GM21360 (cell line): ENCODE results near the gene SGTB.
"Not testable (repeated sequence)": the region's sequence is repeated elsewhere in the genome, so short reads cannot be mapped to it uniquely, and the experiment has no call there.

Experiments
- ATAC-seq: cut with Tn5 transposase; IDR thresholded peaks from one replicate; pipeline ENCODE4 v1.9.1; 2021; ENCODE audit warnings: mild to moderate bottlenecking, moderate library complexity; ENCODE audit not compliant: unreplicated experiment

Gene SGTB

GRCh38 chr5:65734921-65735320, 13.0 kb upstream of the SGTB start:
- no peak for ATAC-seq

- ATAC-seq, result not testable (repeated sequence)
Observed at GRCh38 chr5:65734196-65734775, 12.4 kb upstream of the SGTB start.

- not testable (repeated sequence) for ATAC-seq
Observed at GRCh38 chr5:65732046-65732445, 10.1 kb upstream of the SGTB start.

GRCh38 chr5:65730910-65731309, 9.0 kb upstream of the SGTB start:
- no peak for ATAC-seq

GRCh38 chr5:65728218-65728617, 6.3 kb upstream of the SGTB start:
- no peak for ATAC-seq

- no peak for ATAC-seq
Observed at GRCh38 chr5:65727491-65728156, 5.7 kb upstream of the SGTB start.

- no peak for ATAC-seq
Observed at GRCh38 chr5:65722575-65723403, 880 bp upstream of the SGTB start.

- peak; percentile 7 for ATAC-seq
Observed at GRCh38 chr5:65721050-65721719, 724 bp downstream of the SGTB start.

GRCh38 chr5:65718576-65719310, 3.2 kb downstream of the SGTB start:
- no peak for ATAC-seq

- no peak for ATAC-seq
Observed at GRCh38 chr5:65708145-65708544, 13.8 kb downstream of the SGTB start.

GRCh38 chr5:65707663-65708062, 14.2 kb downstream of the SGTB start:
- ATAC-seq, result no peak

GRCh38 chr5:65704621-65705239, 17.2 kb downstream of the SGTB start:
- no peak for ATAC-seq

- ATAC-seq, result no peak
Observed at GRCh38 chr5:65702036-65702435, 19.9 kb downstream of the SGTB start.

- no peak for ATAC-seq
Observed at GRCh38 chr5:65699338-65699737, 22.6 kb downstream of the SGTB start.

- ATAC-seq, result no peak
Observed at GRCh38 chr5:65696892-65697291, 25.0 kb downstream of the SGTB start.

- ATAC-seq, result no peak
Observed at GRCh38 chr5:65695896-65696295, 26.0 kb downstream of the SGTB start.

GRCh38 chr5:65695162-65695755, 26.6 kb downstream of the SGTB start:
- ATAC-seq, result no peak

GRCh38 chr5:65693121-65693520, 28.8 kb downstream of the SGTB start:
- ATAC-seq, result no peak

- no peak for ATAC-seq
Observed at GRCh38 chr5:65682148-65682547, 39.8 kb downstream of the SGTB start.

- ATAC-seq, result not testable (repeated sequence)
Observed at GRCh38 chr5:65676056-65676455, 45.9 kb downstream of the SGTB start.
